NCI-H748 (cell line): ENCODE data around the gene CD52.
"Not testable (repeated sequence)": the region's sequence is repeated elsewhere in the genome, so short reads cannot be mapped to it uniquely, and the experiment has no call there.

Experiments used
- DNase-seq: peaks from one replicate; lab custom pipeline; 2025; ENCODE audit not compliant: unreplicated experiment; lab: John Stamatoyannopoulos, UW

CD52 gene

GRCh38 chr1:26297057-26297790 is 20.5 kb upstream of the CD52 start:
- DNase-seq: no peak

DNA sequence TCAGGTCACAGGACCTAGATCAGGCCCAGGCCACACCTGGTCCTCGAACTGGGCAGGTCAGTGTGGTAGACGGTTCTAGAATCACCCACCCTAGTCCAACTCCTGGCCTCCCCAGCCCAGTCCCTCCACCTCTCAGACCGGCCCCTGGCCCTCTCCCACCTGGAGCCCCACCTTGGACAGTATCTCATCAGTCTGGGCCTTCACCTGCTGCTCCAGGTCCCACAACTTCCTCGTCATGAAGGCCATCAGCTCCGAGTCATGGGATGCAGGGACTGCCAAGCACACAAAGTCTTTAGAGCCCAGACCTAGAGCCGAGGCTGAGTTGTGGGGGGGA is 20.0 kb upstream of the CD52 start:
- no peak for DNase-seq

DNA sequence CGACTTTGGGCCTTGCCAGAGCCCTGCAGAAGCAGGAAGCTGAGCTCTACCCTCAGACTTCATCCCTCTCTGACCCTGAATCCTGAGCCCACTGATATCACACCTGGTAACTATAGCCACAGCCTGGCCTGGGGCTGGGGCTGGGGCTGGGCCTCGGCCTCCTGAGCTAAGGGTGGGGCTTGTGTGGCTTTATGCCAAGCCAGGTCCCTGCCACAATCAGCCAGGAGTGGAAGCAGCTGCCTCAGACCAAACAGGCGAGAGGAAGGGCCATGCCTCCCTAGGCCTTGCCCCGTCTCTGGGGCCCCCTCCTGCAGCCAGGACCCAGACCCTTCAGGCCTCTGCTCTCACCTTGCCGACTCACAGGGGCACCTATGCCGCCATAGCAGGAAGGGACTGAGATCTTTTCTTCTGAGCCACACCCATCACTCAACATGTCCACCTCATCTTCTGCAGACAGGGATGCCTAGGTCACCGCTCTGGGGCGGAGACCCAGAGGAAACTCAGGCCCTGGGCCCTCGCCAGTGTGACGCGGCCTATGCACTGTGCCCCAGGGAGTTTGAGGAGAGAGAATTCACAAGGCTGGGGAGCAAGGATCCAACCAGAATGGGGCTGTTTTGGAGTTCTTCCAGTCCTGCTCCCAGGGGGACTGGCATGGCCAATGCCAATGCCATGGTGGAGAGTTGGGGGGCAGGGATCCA is 17.0 kb upstream of the CD52 start:
- no peak for DNase-seq

- no peak for DNase-seq
Observed at GRCh38 chr1:26302733-26303405, 14.9 kb upstream of the CD52 start.

- no peak for DNase-seq
Observed at GRCh38 chr1:26305667-26306289, 12.0 kb upstream of the CD52 start.

DNA sequence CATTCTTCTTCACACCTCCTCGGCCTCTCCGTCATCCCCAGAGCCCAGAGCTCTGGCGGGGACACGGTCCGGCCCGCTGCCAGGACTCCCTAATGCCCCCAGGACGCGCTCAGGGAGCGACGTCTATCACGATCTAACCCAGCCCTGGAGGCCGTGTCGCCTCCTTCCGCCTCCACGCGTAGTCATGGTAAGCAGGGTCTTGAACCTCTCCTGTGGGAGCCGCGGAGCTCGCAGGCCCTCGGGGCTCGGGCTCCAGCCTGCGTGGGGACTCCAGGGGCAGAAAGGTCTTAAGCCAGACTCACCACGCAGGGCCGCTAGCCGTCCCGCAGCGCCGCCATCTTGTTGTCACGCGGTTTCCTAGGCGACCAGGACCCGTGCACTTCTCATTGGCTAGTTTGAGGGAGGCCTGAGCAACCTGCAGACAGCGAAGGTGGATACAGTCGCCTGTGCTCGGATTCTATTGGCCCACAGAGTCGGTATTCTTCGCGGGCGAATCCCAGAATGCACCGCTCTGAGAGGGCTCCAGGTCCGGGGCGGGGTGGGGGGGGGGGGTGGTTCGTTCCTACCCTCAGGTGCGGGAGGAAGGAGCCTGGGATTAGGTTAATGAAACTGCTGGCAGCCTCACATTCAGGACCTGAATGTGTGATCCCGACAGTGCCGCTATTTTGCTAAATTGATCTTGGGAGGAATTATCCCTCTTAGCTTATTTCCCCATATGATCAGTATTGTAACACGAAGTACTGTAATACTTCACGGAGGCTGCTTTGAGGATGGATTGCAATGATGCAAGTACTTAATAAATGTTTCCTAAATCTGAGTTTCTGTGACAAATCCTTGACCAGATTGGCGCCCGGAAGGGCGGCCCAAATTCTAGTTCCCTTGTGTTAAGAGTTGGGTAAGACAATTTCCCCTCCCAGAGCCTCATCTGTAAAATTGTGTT is 11.2 kb upstream of the CD52 start, which contains the start of gene UBXN11:
TSS of gene UBXN11 (minus strand) at position 347 of the 940 bp plus-strand sequence. CDS start 3,753 bp downstream, outside the sequence.
- DNase-seq: peak; percentile 96

GRCh38 chr1:26307363-26307781 is 10.4 kb upstream of the CD52 start:
- DNase-seq: no peak

DNA sequence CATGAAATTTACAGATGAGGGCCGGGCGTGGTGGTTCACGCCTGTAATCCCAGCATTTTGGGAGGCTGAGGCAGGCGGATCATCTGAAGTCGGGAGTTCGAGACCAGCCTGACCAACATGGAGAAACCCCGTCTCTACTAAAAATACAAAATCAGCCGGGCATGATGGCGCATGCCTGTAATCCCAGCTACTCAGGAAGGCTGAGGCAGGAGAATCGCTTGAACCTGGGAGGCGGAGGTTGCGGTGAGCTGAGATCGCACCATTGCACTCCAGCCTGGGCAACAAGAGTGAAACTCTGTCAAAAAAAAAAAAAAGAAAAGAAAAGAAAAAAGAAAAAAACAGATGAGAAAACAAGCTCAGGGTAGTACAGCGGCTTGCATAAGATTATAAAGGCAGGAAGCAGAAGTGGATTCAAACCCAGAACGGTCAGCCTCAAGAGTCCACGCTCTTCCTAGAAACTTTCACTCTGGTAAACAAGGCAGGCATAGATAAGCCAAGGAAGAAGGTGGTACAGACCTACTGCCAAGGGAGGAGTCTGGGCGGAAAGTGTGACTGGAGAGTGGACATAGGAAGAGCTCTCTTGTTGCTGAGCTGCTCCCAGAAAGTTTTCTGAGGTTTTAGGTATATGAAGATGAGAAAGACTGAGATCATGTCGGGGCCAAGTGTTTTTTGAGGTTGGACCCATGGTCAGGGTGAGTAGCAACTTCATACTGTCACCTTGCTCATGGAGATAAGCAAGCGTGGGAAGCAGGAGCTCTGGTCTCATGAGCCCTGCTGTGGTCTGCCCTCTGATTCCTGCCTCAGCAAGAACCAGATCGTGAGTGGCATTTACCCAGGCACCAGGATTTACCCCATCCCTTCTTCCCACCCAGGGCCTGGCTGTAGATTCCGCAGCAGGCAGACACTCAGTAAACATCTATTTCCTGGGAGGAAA is 9.5 kb upstream of the CD52 start:
- not testable (repeated sequence) for DNase-seq

DNA sequence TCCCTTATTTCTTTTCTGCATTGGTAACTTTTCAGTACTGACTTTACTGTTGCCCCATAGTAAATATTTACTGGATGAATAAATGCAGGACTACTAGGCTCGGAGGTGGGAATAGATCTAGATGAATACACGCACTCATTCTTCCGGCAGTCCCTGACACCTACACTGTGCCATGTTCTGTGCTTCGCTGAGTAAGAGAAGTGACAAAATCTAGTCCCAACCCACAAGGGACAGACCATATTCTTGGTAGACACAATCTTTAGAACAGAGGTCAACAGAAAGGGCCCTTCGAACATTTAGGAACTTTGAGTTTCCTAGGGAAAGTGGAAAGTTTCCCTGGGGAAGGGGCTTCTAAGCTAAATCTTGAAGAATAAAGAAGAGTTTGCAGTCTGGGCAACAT is 3.3 kb upstream of the CD52 start:
- no peak for DNase-seq

DNA sequence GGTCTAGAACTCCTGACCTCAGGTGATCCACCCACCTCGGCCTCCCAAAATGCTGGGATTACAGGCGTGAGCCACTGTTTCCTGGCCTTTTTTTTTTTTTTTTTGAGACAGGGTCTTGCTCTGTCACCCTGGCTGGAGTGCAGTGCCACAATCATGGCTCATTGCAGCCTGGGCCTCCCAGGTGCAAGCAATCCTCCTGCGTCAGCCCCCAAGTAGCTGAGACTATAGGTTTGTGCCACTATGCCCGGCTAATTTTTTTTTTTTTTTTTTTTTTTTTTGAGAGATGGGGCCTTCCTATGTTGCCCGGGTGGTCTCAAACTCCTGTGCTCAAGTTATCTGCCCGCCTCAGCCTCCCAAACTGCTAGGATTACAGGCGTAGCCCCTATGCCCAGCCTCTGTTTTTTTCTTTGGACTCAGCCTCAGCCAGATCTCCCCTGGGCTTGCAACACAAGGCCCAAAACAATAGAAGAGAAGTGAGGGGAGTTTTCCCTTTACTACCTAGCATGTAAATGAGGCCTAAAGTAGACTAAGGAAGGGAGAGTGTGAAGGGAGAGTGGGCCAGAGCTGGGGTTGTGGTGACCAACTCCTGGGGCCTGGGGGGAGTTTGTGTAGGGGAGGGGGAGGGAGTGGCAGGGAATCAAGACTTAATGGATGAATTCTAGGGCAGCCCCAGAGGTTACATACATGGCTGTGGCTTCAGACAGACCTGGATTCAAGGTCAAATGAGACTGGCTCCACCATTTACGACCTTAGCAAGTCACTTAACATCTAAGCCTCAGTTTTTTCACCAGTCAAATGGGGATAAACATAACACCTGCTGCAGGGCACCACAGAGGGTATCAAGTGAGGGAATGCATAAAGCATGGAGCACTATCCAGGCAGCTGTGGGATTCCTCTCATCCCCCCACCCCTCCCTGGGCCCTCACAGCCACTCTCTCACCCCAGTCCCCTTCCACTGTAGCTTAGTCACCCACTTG is 1.6 kb upstream of the CD52 start:
- DNase-seq: no peak

- no peak for DNase-seq
Observed at GRCh38 chr1:26317146-26317545, 612 bp upstream of the CD52 start.

- DNase-seq: no peak
Observed at GRCh38 chr1:26318338-26319064, 743 bp downstream of the CD52 start.

DNA sequence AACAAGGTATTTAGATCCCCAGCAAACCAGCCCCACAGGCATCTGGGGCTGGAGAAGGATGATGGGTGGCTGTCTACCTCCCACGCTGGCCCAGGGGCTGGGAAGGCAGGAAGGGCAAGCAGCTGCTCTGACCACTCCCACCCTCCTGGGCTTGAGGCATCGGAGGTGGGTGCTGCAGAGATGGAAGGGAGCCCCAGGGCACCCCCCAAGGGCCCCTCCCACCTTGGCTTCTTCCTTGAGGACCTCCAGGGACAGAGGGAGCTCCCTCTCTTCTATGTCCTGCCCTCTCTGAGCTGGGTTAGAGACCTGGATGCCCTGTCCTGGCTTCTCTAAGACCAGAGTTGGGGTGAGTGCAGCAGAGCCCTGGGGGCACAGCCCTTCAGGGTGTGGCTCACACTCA is 3.1 kb downstream of the CD52 start:
- DNase-seq: no peak

DNA sequence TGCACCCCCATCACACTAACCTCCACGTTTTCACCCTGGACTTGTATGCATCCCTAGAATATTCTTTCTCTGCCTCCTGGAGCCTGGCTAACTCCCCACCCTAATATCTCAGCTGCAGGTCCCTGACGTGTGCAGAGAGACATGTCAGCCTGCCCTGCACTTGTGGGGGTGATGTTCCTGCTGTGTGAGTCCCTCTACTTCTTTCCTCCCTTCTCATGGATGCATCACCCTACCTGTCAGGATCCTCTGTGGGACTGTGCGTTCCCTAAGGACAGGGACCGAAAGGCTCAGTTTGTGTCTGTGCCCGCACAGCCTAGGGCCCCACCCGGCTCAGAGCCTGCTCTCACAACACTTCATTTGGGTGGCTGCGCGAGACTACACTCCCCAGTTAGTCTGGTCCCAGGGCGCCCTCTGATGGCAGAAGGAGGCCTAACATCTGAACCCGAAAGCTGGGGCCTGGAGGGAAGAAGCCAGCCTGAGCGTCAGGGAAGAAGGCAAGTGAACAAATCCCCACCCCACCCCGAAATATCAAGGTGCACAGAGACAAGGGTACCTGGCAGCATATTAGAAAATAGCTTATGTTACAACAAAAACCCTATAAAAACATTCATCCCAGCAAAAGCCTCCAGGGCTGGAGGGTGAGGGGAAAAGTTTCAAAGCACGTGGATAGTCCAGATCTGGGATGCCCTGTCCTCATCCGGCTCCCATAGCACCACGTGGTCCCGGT is 3.7 kb downstream of the CD52 start:
- peak; percentile 70 for DNase-seq

- DNase-seq: no peak
Observed at GRCh38 chr1:26322042-26322331, 4.2 kb downstream of the CD52 start.

- no peak for DNase-seq
Observed at GRCh38 chr1:26323382-26323781, 5.6 kb downstream of the CD52 start.

GRCh38 chr1:26324550-26324949 is 6.8 kb downstream of the CD52 start:
- no peak for DNase-seq
